Measurements from ENCODE around the gene PARD3.

DNA sequence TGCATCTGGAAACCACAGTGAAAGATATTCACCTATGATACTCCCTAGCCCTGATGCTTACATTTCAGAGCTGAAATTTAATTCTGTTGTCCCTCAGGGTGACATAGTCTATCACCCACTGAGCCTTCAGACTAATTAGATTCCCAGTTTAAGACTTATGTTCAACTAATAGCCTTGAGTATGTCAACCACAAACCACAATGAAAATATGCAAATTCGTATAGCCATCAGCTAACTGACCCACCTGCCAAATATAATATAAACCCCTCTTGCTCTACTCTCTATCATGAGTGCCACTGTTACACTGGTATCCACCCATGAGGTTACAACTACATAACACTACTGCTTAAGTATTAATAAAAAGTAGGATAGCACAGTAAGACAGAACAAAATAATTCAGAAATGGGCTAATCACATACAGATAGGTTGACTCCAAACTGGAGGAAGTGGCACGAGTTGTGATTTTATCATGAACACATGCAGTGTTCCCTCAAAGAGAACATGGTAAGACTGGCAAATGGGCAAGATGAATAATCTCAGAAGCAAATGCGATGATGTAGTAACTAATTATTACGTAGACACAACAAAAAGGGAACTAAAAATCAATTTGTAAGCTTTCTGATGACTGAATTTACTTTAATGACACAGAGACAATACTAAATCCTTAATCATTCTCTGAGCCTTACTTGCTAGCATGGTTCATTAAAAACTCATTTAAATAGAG lies 290.6 kb downstream of the PARD3 start:
- TF ChIP-seq, protein P1, sequence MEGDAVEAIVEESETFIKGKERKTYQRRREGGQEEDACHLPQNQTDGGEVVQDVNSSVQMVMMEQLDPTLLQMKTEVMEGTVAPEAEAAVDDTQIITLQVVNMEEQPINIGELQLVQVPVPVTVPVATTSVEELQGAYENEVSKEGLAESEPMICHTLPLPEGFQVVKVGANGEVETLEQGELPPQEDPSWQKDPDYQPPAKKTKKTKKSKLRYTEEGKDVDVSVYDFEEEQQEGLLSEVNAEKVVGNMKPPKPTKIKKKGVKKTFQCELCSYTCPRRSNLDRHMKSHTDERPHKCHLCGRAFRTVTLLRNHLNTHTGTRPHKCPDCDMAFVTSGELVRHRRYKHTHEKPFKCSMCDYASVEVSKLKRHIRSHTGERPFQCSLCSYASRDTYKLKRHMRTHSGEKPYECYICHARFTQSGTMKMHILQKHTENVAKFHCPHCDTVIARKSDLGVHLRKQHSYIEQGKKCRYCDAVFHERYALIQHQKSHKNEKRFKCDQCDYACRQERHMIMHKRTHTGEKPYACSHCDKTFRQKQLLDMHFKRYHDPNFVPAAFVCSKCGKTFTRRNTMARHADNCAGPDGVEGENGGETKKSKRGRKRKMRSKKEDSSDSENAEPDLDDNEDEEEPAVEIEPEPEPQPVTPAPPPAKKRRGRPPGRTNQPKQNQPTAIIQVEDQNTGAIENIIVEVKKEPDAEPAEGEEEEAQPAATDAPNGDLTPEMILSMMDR (conservative IDR thresholded peaks at IDR 0.05): no peak
- TF ChIP-seq EZH2 (IDR thresholded peaks at IDR 0.05; ENCODE audit: low read depth): no peak
